Measurements from ENCODE around the gene ZNF474.
"Not testable (repeated sequence)": the region's sequence is repeated elsewhere in the genome, so short reads cannot be mapped to it uniquely, and the experiment has no call there.

Gene ZNF474

DNA sequence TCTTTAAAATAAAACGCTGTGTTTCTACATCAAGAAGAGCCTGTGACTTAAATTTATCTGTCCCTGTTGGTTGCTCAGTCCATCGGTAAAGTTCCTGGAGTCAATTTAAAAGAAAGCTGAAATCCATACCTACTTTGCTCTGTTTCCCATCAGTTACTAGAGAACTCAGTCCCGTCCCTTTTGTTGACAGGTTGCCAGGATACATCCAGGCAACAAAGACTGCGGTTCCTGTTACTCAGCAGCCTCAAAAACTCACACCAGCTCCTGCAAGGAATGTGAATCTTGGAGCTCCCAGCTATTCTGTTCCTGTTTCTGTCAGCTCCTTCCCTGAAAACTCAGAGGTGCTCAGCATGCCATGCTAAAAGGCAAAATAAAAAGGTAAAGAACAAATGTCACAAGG lies at the start of gene ZNF474:
Gene ZNF474 (plus strand): TSS at position 241 of the 400 bp plus-strand sequence. CDS start 22,445 bp downstream, outside the sequence.
- DNase-seq: no peak

GRCh38 chr5:122081541-122081940 lies 47.8 kb upstream of the ZNF474 start:
- DNase-seq: no peak

- no peak for DNase-seq
These were observed 45.8 kb upstream of the ZNF474 start for GRCh38 chr5:122083535-122083934.

GRCh38 chr5:122085041-122085440 lies 44.3 kb upstream of the ZNF474 start:
- DNase-seq: no peak

DNA sequence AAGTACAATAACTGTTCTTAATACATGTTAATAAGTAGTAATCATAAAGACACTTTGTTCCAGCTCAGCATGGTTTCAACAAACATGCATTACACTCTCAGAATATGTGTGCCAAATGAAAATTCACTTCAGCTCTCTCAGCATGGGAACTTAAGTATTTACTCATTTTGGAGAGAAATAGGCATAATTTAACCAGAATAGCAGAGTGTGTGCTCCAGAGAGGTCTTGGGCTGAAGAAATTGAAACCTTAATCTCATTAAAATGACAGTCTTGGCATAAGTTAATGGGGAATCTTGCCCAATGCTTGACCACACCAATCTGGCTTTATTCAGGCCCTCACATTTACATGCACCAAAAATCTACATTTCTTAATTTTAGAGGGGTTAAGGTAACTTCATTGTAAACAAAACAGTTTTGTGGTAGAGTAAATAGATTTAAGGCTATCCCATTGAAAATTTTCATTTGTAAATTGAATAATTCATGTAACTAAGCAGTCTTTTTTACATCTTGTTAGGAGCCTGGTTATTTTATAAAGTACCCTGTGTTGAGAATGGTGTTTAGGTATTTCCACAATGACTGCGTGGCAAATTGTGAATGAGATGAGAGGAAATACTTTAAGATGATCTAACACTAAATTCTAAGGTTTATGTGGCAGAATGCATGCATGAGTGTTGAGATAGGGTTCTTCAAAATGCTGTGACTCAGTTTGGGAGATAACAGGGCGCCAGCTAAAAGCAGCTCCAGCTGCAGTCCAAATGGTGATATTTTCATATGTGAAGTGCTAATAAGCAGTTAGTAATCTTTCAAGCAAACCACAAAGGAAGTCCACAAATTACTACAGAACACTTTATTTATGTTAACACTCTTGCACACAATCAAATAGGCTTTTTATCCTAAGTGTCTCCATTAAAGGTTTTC lies 40.0 kb upstream of the ZNF474 start:
- no peak for DNase-seq

DNA sequence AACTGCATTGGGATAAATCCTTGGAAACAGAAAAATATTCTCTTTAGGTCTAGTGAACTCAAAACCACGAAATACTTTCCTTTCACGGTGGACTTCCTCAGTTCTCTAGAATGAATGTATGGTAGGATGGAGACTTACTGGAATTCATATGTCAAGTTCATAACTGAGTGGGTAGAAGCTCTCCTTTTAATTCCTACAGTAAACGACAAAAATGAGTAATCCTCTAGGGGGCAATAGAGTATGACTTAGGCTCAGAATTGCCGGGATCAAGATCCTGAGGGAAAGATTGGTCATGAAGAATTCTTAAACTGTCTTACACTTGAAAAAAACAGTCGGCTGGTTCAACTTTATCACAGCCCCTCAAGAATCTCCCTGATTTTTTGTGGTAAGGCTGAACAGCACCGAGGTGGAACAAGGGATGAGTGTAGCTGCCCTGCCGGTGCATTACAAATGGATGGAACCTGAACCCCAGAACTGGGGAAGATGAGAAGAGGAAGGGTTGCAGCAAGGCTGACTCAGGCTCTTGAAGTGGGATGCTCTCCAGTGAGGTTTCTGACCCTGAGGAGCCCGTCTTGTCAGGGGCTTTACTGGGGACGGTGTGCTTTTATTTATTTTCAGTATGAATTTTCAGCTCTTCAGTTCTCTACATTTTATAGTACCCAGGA lies 37.3 kb upstream of the ZNF474 start:
- DNase-seq: no peak

- no peak for DNase-seq
These were observed 35.7 kb upstream of the ZNF474 start for GRCh38 chr5:122093415-122094180.

DNA sequence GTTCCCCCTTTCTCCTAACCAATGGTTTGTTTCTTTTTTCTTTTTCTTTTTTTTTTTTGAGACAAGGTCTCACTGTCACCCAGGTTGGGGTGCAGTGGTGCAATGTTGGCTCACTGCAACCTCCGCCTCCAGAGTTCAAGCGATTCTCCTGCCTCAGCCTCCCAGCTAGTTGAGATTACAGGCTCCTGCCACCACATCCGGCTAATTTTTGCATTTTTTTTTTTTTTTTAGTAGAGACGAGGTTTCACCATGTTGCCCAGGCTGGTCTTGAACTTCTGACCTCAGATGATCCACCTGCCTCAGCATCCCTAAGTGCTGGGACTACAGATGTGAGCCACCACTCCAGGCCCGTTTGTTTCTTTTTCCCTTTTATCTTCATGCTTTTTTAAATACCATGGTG lies 35.1 kb upstream of the ZNF474 start:
- not testable (repeated sequence) for DNase-seq

DNA sequence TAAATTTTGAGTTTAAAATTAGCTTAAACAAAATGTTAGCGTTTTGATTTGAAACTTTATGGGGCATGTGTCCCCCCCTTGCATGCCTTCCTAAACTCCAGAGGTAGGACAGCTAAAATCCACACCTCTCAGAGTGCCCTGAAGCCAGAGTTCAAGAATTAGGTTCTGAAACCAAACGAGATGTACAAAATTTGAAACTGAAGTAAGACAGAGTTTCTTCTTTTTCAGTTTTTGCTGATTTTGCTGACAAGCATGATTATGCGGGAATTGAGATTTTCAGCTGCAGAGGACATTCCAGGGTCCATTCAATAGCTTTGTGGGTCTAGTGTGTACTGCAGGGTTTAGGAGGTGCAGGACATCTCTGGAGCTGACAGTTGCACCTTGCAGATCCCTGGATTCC lies 34.2 kb upstream of the ZNF474 start:
- no peak for DNase-seq

- no peak for DNase-seq
These were observed 32.0 kb upstream of the ZNF474 start for GRCh38 chr5:122097391-122097790.

DNA sequence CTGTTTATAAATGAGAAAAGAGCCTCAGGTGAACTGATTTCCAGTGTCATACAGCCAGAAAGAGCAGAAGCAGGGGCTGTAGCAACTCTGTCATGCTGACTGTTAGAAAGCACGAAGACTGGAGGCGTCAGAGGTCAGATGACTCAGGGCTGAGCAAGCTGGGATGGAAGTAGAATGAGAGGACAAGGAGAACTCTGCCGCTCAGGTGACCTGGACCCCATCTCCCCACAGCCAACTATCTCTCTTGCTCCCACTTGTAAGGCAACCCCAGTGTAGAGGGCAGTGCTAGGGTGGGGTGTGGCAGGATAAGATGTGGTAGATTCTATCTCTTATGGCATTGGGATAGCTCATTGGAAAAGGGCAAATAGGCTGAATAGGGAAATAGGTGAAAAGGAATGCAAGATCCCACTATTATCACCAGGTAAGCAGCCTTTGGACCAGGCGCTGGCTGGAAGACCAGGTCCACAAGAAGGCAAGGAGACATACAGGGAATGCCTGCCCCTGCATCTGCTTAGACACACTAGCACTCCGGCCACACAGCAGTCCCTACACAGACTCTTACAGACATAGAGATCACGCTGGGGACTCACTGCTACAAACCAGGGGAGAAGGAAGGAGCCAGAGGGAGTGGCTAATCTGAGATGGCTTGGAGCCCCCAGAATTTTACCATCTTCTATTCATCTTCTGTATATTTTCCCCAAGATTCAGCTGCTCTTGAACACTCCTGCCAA lies 30.1 kb upstream of the ZNF474 start:
- no peak for DNase-seq

- no peak for DNase-seq
These were observed 27.6 kb upstream of the ZNF474 start for GRCh38 chr5:122101636-122102285.

GRCh38 chr5:122102825-122103224 lies 26.5 kb upstream of the ZNF474 start:
- DNase-seq: no peak

GRCh38 chr5:122105909-122106308 lies 23.4 kb upstream of the ZNF474 start:
- no peak for DNase-seq

DNA sequence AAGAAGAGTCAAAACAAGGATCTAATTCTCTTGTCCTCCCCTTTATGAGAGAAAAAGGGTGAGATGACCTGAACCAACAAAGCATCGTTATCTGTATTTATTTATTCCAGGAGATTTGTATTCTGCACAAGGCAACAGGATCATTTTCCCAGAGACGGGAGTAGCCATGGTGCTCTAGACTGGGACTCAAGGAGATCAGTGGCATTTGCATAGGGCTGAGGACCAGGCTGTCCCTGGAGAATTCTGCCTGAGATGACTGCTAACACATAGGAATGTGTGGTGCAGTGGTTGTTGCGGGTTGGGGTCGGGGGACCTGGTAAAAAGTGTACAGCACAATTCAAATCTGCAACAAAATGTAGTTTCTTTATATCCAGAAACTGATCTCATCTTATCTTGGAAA lies 22.3 kb upstream of the ZNF474 start:
- DNase-seq: no peak

DNA sequence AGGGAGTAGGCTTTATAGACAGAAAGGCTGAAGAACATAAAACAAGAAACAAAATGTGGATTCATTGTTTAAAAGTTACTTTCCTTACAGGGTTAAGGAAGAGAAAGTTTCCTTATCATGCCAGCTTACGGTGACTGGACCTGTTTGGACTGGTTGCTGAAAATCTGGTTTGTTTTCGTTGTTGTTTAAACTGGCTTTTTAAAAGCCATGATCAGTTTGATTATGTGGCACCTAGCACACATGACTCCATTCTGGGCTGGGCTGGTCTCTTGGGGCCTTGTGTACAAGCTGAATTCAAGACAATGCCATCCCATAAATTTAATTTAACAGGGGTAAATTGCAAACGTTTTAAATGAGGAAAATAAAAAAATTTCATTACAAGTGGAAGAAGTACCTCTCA lies 18.4 kb upstream of the ZNF474 start:
- no peak for DNase-seq

DNA sequence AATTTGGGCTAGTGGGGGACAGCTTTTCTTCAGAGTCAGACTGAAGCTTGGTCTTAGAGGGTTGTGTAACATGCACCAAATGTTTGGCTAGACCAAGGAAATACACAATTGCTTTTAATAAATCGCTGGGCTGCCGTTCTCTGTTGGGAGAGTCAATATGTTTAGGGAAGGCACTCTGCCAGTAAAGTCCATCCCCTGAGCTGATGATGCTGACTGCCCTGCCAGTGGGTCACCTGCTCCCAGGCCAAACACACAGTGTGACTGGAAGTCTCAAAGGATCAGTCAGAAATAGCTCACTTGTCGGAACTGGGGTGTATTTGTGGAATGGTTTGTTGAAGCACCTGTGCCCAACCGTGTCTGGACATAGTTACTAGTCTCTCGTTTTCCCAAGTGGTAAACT lies 17.9 kb upstream of the ZNF474 start:
- no peak for DNase-seq

DNA sequence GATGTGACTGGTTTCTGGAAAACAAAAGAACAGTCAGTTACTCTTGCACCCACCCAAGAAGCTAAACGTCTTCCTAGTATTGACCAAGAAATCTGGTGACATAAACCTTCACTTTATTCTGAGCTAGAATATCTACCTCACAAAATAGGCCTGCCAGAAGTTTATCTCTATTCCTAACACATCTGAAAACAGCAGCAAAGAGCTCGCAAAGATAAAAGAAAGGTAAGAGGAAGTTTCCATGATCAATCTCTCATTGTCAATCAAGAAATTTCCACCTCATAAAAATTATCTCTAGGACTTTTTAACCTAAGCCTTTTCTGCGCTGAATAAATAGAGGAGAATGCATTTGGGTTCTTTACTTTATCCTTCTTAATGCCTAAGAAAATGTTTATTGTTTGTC lies 17.3 kb upstream of the ZNF474 start:
- DNase-seq: no peak

DNA sequence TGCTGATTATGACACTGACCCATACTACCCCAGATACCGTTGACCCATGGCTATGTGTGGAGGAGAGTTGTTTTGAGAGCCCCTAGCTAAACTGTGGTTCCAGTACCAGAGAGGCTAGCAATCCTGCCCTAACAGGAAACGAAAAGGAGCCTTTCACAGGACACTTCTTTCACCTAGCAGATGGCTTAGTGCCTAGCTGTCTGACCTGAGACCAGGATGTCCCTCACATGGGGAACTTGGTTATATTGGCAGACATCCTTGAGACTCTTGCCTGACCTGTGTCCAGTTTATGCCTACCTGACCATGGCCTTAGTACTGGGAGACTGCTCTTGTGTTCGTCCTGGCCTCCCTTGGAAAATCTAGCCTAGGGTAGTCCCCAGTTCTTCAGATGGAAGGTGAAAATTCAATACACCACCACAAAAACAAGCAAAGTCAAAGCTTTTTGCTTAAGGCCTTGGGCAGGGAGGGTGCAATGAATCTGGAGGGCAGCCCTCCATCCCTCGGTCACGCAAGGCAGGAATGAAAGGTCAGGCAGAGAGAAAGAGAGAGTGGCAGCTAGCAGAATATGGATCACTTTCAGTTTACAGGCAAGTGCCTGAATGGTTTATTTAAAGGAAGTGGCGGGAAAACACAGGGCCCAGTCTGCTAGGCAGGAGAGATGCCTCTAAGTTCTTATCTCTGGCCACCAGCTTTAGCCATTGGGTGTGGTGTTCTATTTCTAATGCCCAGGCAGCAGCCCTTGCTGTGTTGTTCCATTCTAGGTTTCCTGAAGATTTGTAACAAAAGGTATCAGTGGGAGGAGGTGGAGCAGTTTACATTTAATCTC lies 16.4 kb upstream of the ZNF474 start:
- no peak for DNase-seq

DNA sequence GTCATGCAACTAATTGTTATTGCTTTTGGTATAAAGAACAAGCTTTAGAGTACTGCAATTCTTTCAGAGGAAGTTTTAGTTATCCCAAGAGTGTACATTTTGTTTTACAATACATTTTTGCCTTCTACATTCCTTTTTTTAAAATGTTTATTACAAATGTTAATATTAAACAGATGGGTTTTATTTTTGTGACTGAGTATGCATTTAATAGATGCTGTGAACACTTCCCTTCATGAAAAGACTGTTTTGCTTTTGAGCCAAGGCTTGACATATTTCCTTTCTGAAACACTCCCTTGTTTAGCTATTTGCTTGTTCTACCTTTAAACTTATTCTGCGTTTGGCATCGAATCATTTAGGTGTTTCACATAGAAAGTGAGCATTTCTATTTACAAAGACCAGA lies 14.8 kb upstream of the ZNF474 start:
- DNase-seq: no peak

DNA sequence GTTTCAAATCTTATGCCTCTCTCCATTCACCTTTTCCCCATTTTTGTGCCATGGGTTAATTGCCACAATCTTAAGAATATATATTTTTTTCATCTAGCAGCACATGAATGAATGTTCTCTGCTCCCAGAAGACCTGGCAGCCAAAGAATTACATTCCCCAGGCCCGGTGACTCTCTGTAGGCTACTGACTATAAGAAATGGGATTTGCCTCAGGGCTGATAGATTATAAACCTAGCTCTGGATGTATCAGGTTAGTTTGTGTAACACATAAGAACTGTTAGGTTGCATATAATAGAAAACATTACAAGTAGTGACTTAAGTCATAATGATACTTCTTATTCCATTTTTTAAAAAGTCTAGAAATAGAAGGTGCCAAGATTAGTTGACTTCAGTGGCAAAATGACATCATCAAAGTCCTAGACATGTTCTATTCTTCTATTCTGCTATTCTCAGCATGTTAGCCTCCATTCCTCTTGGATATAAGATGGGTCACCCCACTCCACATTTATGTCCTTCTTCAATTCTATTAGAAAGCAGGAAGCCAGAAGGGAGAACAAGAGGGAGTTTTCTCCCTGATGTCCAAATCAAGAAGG lies 10.9 kb upstream of the ZNF474 start:
- no peak for DNase-seq

Data from DMS79 treated with DMSO at 0.1 percent for 48 hours (cell line).